Stimulated activated CD4-positive, alpha-beta T cell treated with anti-CD3 and anti-CD28 coated beads, Interleukin-12 subunit alpha, Interleukin-12 subunit beta, amount 100 ng/mL, for 4 hours (primary cell): Measurements from ENCODE around the gene LRRC8E.
A peak's percentile ranks its signal among the peaks of the same experiment; 100 is the strongest.

Experiments
- DNase-seq: peaks from one replicate; pipeline ENCODE4 v3.0.0-alpha.2; 2020

The LRRC8E gene

GRCh38 chr19:7888145-7888825 is at the start of gene LRRC8E:
Gene LRRC8E (plus strand): TSS chr19:7888510. CDS start chr19:7895604, 7,094 bp downstream.
- peak; percentile 53 for DNase-seq

DNA sequence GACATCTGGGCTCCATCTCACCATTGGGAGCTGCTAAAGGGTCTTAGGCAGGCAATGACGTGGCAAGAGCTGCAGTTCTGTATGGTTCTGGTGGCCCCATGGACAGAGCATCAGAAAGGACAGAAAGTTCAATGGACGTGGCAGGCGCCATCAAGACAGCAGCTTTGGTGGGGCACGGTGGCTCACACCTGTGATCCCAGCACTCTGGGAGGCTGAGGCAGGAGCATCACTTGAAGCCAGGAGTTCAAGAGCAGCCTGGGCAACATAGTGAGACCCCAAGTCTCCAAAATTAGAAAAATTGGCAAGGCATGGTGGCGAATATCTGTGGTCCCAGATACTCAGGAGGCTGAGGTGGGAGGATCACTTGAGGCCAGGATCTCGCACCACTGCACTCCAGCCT is 48.8 kb upstream of the LRRC8E start:
- no peak for DNase-seq

- DNase-seq, result no peak
Observed at GRCh38 chr19:7840629-7841028, 47.7 kb upstream of the LRRC8E start.

DNA sequence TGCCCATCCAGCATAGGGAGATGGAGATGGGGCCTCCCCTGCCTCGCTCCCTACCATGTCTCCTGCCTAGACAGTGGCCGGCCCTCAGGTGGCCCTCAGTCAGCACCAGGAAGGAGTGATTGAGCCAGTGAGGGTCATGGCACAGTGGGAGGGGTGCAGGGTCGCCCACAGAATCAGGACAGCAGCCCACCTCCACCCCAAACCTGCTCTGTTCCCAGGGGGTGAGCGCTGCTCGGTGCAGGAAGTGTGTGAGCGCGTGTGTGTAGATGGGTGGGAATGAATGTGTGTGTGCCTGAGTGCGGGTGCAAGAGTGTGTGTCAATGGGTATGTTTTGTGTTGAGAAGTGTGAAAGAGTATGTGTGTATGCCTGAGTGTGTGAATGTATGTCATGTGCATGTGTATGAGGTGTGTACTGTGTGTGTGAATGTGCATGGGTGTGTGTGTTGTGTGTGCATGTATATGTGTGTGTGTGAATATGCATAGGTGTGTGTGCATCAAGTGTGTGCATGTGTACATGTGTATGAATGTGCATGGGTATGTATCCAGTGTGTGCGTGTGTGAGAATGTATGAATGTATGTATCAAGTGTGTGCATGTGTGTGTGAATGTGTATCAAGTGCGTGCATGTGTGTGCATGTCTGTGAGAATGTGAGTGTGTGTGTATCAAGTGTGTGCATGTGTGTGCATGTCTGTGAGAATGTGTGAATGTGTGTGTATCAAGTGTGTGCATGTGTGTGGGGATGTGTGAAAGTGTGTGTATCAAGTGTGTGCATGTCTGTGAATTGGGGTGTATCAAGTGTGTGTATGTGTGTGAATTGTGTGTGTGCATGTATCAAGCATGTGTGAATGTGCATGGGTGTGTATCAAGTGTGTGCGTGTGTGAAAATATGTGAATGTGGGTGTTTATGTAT is 46.3 kb upstream of the LRRC8E start:
- no peak for DNase-seq

DNA sequence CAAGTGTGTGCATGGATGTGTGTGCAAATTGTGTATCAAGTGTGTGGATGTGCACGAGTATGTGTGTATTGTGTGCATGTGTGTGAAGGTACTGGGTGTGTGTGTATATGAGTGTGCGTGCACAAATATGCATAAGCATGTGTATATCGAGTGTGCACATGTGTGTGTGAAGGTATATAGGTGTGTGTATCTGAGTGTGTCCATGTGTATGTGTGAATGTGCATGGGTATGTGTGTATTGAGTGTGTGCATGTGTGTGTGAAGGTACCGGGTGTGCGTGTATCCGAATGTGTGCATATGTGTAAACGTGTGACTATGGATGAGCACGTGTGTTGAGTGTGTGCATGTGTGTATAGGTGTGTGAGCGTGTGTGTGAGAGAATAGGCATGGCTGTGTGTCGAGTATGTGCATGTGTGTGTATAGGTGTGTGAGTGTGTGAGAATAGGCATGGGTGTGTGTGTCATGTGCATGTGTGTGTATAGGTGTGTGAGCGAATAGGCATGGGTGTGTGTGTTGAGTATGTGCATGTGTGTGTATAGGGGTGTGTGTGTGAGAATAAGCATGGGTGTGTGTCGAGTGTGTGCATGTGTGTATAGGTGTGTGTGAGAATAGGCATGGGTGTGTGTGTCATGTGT is 45.5 kb upstream of the LRRC8E start:
- DNase-seq, result no peak

DNA sequence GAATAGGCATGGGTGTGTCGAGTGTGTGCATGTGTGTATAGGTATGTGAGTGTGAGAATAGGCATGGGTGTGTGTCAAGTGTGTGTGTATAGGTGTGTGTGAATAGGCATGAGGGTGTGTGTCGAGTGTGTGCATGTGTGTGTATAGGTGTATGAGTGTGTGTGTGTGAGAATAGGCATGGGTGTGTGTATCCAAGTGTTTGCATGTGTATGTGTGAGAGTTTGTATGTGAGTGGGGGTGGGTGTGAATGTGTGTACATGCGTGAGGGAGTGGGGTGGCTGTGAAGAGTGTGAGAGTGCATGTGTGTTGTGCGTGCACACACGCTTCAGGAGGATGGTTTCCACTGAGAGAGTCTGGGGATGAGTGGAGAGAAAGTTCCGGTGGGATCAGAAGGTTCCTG is 44.8 kb upstream of the LRRC8E start:
- DNase-seq, result no peak

DNA sequence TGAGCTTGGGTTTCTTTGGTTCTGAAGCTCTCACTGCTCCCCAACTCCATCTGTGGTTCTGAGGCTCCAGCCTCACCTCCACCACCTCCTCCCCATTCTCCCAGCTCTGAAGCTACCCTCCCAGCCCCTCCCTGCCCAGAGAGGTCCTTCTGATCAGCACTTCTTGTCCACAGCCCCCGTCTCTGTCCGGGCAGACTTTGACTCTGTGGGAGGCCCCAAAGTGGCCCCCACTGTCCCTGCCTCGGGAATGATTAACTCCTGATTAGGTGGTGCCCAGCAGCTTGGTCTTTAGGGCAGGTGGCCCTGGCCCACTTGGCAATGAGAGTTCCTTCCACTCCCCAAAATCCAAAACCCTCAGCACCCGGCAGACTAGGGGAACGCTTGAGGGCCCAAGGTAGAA is 43.9 kb upstream of the LRRC8E start:
- no peak for DNase-seq

DNA sequence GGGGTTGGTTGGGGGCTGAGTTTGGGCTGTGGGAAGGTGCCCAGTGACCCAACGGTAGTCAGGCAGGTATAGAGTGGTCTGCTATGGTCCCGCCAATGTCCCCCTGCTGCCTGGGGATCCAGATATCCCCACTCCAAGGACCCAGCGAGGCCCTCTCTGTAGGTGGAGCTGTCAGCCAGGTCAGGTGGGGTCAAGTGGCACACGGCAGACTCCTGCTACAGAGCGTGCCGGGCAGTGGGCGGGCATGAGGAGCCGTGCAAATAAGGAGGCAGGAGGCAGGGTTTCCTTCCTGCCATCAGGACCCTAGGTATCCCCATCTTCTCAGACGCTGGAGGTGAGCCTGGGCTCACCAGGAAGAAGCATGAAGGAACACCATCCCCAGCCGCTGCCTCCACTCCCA is 43.4 kb upstream of the LRRC8E start:
- no peak for DNase-seq

DNA sequence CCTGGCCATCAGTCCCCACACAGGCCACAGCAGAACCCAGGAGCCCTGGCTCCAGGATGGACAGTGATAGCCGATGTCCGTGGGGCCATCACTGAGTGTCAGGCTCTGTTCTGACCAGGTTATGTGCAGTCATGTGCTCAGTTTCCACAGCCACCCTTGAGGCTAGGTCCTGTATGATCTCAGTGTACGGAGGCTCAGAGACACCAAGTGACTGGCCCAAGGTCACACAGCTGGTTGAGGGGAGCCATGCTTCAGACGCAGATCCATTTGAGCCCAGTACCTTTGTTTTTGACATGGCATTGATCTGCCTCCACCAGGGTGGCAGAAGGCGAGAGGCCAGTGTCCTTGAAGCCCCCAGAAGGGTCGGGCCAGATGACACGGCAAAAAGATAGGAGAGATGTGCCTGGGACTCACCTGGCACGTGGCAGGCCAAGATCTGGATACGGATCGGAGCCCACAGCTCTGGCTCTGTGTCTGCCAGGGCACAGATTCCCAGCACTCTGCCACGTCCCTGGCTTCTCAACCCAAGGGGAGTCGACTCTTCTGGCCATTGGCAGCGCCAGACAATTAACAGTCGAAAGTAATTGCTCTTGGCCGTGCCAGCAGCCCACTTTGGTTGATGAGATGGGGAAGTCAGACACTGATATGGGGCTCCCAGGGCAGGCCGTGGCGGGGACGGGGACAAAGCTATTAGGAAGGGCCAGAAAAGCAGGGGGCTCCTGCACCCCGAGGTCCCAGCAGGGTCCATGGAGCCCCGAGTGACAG is 42.7 kb upstream of the LRRC8E start:
- no peak for DNase-seq

GRCh38 chr19:7846155-7846646 is 42.1 kb upstream of the LRRC8E start:
- no peak for DNase-seq

GRCh38 chr19:7847664-7848063 is 40.6 kb upstream of the LRRC8E start:
- DNase-seq, result no peak

GRCh38 chr19:7848779-7849457 is 39.4 kb upstream of the LRRC8E start:
- DNase-seq, result no peak

- DNase-seq, result no peak
Observed at GRCh38 chr19:7849631-7849999, 38.7 kb upstream of the LRRC8E start.

- no peak for DNase-seq
Observed at GRCh38 chr19:7850000-7850813, 38.1 kb upstream of the LRRC8E start.

DNA sequence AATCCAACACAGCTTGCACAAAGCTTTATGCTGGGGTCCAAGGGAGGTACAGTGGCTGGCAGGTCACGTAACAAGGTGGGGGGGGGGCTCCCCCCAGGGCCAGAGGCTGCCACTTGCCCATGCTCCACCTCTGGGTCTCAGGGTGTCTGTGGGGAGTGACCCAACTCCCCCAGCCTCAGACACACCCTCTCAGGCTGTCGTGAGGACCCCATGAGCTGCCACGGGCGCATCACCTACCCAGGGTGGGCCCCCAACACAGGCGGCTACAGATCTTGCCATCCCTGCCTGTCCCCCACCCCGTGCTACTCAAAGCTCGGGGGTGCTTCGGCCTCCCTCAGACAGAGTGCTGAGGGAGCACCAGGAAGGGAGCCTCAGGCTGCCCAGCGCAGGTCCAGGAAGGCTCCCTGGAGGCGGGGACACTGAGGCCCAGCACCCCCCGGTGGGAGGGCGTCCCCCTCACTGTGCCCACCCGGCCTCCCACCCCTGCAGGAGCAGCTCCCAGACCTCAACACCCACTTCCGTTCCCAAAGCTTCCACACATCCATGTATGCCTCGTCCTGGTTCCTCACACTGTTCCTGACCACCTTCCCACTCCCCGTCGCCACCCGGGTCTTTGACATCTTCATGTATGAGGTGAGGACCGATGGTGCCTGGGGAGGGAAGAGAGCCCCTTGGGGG is 37.2 kb upstream of the LRRC8E start:
- no peak for DNase-seq

- DNase-seq, result no peak
Observed at GRCh38 chr19:7851623-7852500, 36.4 kb upstream of the LRRC8E start.

DNA sequence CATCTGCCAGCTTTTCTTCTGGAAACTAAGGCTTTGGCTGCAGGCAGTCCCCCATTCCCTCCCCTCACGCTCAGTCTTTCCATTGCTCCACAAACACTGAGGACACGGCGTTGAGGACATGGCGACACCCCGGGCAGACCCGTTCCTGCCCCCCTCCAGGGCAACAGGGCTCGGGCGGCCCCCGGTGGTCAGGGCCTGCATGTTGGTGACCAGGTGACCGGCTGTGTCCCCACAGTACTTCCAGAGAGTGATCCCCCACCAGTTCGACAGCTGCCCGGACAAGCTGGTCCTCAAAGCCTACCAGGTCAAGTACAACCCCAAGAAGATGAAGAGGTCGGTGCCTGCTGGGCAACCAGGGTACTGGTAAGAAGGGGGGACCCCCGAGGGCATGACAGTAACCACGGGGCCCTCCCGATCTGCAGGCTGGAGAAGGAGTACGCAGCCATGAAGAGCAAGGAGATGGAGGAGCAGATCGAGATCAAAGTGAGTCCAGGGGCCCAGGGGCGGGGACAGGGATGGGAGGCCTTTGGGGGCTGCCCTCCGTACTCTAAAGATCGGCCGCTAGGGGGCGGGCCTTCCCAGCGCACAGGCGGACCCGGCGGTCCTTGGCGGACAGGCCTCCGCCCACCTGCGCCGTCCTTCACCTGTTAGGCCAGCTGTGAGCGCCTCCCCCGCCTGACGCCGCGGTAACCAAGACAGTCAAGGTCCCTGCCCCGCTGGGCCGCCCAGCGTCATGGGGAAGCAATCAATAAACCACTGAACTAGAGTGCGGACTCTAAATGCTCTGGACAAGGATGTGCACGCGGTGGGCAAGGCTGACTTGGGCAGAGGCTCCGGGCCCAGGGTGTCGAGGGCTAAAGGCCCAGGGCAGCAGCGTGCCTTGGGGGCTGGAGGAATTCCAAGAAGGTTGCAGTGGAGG is 35.2 kb upstream of the LRRC8E start:
- DNase-seq, result peak; percentile 65

DNA sequence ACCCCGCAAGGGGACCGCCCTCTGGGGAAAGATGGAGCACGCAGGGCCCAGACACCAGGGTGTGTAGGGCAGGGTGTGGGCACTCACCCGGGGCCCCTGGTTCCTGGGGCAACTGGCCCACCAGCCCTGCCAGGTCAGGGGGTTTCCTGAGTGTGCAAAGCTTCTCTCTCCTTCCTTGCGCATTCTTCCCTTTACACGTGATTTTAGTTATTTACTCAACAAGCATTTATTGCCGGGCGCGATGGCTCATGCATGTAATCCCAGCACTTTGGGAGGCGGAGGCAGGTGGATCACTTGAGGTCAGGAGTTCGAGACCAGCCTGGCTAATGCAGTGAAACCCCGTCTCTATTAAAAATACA is 34.6 kb upstream of the LRRC8E start:
- DNase-seq, result no peak
